ENCODE data around the gene DGUOK. TPM values are rescaled to one million over a fixed set of nuclear protein-coding genes. Genes with fewer than 3 reads are reported as not detected.

Gene DGUOK
- total and polyA plus RNA-seq, 2 of the 4 experiments (the other 2 are of a cell fraction), result 66.3 to 111 TPM

GRCh38 chr2:73999881-74000597 is 73.4 kb downstream of the DGUOK start (continued):
- TF ChIP-seq USF2 (IDR thresholded peaks at IDR 0.05; ENCODE audit: low read depth, low read length) (peak; percentile 80), POLR2A (IDR thresholded peaks at IDR 0.05; ENCODE audit: low read depth, low read length) (no peak), CHD1 (IDR thresholded peaks at IDR 0.05; ENCODE audit: low read depth, low read length) (no peak)

GRCh38 chr2:74000666-74001065 is 74.0 kb downstream of the DGUOK start:
- no peaks in the 10 kb centered on the region for H3K27me3 ChIP-seq (ENCODE audit: control insufficient read depth, insufficient read depth, low read length)
- H2AK5ac ChIP-seq (ENCODE audit: low read depth, low read length), result peak overlapping the region; percentile 11; the same call in 1 of the 2 replicates
- no peak overlapping the region for H2BK120ac ChIP-seq (ENCODE audit: low read depth, low read length)
- no peak overlapping the region for H3K18ac ChIP-seq (ENCODE audit: low read depth, low read length)
- dilution Hi-C loops (cut with HindIII; ENCODE audit: low sequenced_read_pairs, unreplicated experiment) (no loop called here), intact Hi-C loops (cut with micrococcal nuclease) (loop anchor here (5.0 kb wide), 1 partner anchor 73 kb away; the partner anchor contains the start of gene DGUOK), in situ Hi-C loops (cut with MboI; ENCODE audit: low sequenced_read_pairs) (no loop called here)
- H4K5ac ChIP-seq (ENCODE audit: low read depth, low read length), result no peak overlapping the region
- ChIA-PET POLR2A (ENCODE audit: unreplicated experiment) (no interaction called here), CTCF (interaction anchor here (0.6 to 1.4 kb wide), 3 partner anchors 13 to 187 kb away, joined by 3 read pairs; no protein-coding TSS in a partner anchor)
- H2BK5ac ChIP-seq (ENCODE audit: low read depth, low read length, poor library complexity, severe bottlenecking), result no peak overlapping the region
- H3K4me1 ChIP-seq (ENCODE audit: control insufficient read depth, insufficient read depth, low read length), result peaks cover 30% of the 10 kb centered on the region
- H4K20me1 ChIP-seq (ENCODE audit: insufficient read depth, low read length), result peaks cover 81% of the 10 kb centered on the region
- no peak overlapping the region for H3K56ac ChIP-seq (ENCODE audit: extremely low read depth, insufficient read depth, low read length)
- peak overlapping the region; percentile 59; the same call in 1 of the 2 replicates for H2BK20ac ChIP-seq (ENCODE audit: low read depth, low read length)
- DNase-seq (no peak), ATAC-seq (ENCODE audit: low read depth) (no peak)
- no peak overlapping the region for H3K4me3 ChIP-seq (ENCODE audit: insufficient read depth, low read depth, low read length)
- H3K4me2 ChIP-seq (ENCODE audit: low read depth, low read length), result peak overlapping the region; percentile 26; the same call in 1 of the 2 replicates
- H3K36me3 ChIP-seq (ENCODE audit: control insufficient read depth, insufficient read depth, low read length), result peaks cover 3% of the 10 kb centered on the region; the same call in 1 of the 2 replicates
- H3K9me1 ChIP-seq (ENCODE audit: insufficient read depth, low read length), result peaks cover 35% of the 10 kb centered on the region
- H2AFZ ChIP-seq (replicated peaks; ENCODE audit: low read length, poor library complexity), result no peak overlapping the region
- no peak overlapping the region; the same call in 1 of the 2 replicates for H3K4ac ChIP-seq (ENCODE audit: low read depth, low read length)
- WGBS, 2 experiments (ENCODE audit: extremely low coverage in 2 of 2, insufficient read length in 1 of 2), result no CpG with 5 or more reads among the region's 5 CpGs
- H3K14ac ChIP-seq (replicated peaks; ENCODE audit: low read depth, low read length), result no peak overlapping the region
- H3K23ac ChIP-seq (ENCODE audit: low read depth, low read length), result 0 out of 2 replicates have a peak overlapping the region, but pooled peaks have one; percentile 32
- H2AK9ac ChIP-seq (replicated peaks; ENCODE audit: low read depth, low read length, poor library complexity), result peak overlapping the region; percentile 31
- no peaks in the 10 kb centered on the region for H3K9me3 ChIP-seq (ENCODE audit: control insufficient read depth, insufficient read depth, low read length)
- H4K8ac ChIP-seq (ENCODE audit: low read depth in 2 of 2, low read length in 2 of 2), result no peak overlapping the region
- H3K79me1 ChIP-seq (ENCODE audit: low read depth in 1 of 2, low read length in 2 of 2), result peaks cover 35 to 91% of the 10 kb centered on the region in 2 experiments; a peak in 3 of 4 replicates
- no peak overlapping the region for H3K9ac ChIP-seq (ENCODE audit: low read depth, low read length)
- H2BK15ac ChIP-seq (ENCODE audit: low read depth, low read length), result no peak overlapping the region
- H4K91ac ChIP-seq (ENCODE audit: insufficient read depth, low read depth, low read length), result no peak overlapping the region
- no peak overlapping the region for H3K27ac ChIP-seq (ENCODE audit: insufficient read depth, low read length)
- no TSS peak for BruUV-seq (replicated peaks)
- no peak for TF ChIP-seq RCOR1 (IDR thresholded peaks at IDR 0.05; ENCODE audit: insufficient replicate concordance, low read length)
- no peak for TF ChIP-seq RAD21 (IDR thresholded peaks at IDR 0.05; ENCODE audit: low read length)
- TF ChIP-seq SMC3 (IDR thresholded peaks at IDR 0.05; ENCODE audit: low read depth, low read length), result no peak
- no peak for TF ChIP-seq USF2 (IDR thresholded peaks at IDR 0.05; ENCODE audit: low read depth, low read length)
- no peak for TF ChIP-seq ELK1 (IDR thresholded peaks at IDR 0.05; ENCODE audit: borderline replicate concordance, low read depth, low read length)
- TF ChIP-seq CHD1 (IDR thresholded peaks at IDR 0.05; ENCODE audit: low read depth, low read length), result no peak
- TF ChIP-seq POLR2A (IDR thresholded peaks at IDR 0.05; ENCODE audit: low read depth, low read length), result no peak
- TF ChIP-seq MXI1 (IDR thresholded peaks at IDR 0.05; ENCODE audit: borderline replicate concordance, low read depth, low read length), result no peak
- TF ChIP-seq RFX5 (IDR thresholded peaks at IDR 0.05; ENCODE audit: low read depth, low read length), result no peak

Measured in IMR-90 (cell line).